Measurements from ENCODE around the gene RPL39L. TPM values are rescaled to one million over a fixed set of nuclear protein-coding genes. Genes with fewer than 3 reads are reported as not detected.
"Not testable (repeated sequence)": the region's sequence is repeated elsewhere in the genome, so short reads cannot be mapped to it uniquely, and the experiment has no call there.

Gene RPL39L
- total RNA-seq = 5.4 TPM
- long read RNA-seq, partial matches to known transcripts = 0 of 3 reads
- long read RNA-seq, other reads (novel, unspliced or antisense) = 1 of 3 reads

DNA sequence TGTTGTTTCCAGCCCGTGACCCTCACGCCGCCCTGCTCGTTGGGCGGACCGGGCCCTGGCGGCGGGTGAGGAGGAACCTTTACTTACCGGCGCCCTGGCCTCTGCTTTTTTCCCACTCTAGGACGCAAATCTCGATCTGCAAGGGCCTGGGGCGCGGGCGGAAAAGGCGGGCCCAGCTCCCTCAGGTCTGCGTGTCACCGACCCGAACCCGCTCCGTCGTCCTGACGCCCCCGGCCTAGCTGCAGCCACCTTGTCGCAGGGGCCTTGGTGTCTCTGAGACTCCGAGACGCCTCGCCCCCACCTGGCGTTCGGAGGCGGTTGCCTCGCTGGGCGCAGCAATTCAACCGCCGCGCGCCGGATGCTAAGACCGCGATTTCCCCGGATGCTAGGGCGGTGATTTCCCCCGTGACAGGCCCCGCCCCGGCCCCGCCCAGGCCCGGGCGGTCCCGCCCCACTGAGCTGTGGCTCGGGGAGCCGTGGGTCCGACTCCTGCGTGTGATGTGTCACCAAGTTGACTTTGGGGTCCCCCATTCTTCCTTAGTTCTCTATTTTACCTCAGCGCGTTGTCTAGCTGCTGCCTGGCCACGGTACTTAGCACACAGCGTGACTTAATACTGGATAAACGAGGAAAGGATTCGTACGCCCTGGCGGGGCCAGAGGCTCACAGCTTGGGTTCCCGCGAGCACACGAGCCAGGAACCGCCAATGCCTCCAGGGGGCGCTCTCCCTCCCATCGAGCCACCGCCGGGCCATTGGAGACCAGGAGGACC lies at the start of gene RPL39L:
Gene RPL39L (minus strand): TSS at position 371 of the 769 bp plus-strand sequence. CDS start 18,196 bp downstream, outside the sequence.
- DNase-seq (ENCODE audit: low spot score) = peak; percentile 88
- intact Hi-C loops (cut with DNase I) = no loop called here

DNA sequence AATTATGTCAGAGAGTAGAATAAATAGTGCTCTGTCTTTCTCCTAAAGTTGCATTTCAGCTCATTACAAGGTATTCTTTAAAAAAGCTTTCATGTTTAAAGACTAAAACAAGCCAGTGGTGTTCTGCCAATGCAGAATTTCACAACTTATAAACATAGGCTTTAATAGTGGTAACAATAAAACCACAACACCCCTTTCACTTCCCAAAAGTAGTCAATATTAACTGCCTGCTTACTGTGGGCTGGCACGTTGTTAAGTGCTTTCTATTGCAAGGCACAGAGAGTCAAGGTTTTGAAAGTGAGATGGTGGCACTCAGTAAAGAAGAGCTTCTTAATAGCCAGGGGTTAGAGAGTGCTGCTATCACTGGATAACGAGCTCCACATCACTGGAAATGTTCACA lies 49.6 kb upstream of the RPL39L start:
- intact Hi-C loops (cut with DNase I) = loop anchor here (5.0 kb wide), 1 partner anchor 257 kb away; the partner anchor contains the start of gene ST6GAL1

DNA sequence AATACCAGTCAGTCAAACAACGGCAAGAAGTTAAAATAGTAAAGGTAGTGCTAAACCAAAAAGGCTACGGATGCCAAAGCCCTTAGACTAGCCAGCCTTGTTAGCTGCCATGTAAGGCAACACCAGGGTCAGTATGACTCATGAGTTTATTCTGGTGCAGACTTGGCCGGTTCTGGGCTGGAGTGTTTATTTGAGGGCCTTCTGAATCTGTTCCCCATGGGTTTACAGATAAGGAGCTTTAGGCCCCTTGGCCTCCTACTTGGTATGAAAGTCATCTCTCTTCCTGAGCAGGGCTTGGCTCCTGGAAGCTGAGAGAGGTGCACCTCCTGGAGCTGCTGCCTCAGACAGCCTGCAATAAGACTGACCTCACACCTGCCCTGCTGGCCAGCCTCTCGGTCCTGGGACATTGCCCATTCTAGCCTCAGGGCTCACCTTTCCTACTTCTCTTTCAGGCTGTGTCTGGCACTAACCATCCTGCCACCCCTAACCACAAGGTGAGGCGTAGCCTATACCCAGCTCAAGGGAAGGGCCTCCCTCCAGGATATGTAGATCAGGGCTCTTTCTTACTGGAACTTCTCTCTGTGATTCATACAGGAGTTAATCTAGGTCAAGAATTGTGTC lies 47.6 kb upstream of the RPL39L start:
- intact Hi-C loops (cut with DNase I) = loop anchor here (5.0 kb wide), 1 partner anchor 255 kb away; the partner anchor contains the start of gene ST6GAL1
- peak; percentile 79 for DNase-seq (ENCODE audit: low spot score)

More for the DNA sequence above, 49.6 kb upstream of the RPL39L start:
- no peak for DNase-seq (ENCODE audit: low spot score)

DNA sequence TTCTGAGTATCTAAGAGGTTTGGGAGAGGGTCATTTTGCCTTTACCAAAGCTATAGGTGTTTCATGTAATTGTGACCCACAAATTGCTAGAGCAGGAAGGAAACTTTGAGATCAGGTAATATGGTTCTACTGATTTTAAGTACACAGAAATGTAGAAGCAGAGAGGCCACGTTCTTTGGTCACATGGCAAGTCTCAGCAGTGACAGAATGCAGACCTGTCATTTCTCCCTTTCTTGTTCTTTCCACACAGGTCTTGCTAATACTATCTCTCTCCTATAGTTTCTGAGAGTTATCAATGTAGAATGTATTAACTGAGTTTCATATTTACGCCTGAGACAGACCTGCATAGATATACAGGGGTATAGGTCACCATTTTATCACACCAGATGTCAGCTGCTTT lies 47.1 kb upstream of the RPL39L start:
- DNase-seq (ENCODE audit: low spot score) = no peak
- intact Hi-C loops (cut with DNase I) = loop anchor here (5.0 kb wide), 1 partner anchor 254 kb away; the partner anchor contains the start of gene ST6GAL1

DNA sequence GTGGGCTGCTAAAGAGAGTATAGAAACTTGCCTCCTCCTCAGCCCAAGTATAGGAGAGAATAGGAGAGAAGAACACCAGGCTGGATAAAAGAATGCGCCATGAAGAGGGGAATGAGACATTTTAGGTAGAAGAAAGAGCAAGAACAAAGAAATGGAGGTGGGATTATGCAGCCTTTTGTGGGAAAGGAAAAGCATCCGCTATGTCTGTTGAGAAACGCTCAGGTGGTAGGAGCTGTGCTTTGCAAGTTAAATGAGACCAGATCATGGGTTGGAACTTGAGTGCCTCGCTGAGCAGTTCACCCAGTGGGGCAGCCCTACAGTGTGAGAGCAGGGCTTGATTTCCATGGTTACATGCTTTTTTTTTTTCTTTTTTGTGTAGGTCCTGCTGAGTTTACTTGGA lies 46.5 kb upstream of the RPL39L start:
- intact Hi-C loops (cut with DNase I) = loop anchor here (5.0 kb wide), 1 partner anchor 253 kb away; the partner anchor contains the start of gene ST6GAL1
- no peak for DNase-seq (ENCODE audit: low spot score)

DNA sequence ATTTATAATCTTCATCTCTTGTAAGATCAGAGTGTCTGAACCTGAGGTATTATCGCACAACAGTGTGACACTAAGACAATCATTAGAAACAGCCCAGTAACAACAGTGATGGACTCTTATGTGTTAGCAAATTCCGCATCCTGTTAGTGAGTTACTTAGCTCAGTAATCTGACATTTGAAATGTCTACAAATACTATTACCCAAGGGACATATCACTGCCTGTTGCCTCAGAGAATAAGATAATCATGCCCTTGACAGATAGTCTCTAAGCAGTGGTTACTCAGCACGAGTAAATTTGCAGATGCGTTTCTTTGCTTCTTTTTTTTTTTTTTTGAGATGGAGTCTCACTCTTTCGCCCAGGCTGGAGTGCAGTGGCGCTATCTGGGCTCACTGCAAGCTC lies 44.6 kb upstream of the RPL39L start:
- intact Hi-C loops (cut with DNase I) = no loop called here

DNA sequence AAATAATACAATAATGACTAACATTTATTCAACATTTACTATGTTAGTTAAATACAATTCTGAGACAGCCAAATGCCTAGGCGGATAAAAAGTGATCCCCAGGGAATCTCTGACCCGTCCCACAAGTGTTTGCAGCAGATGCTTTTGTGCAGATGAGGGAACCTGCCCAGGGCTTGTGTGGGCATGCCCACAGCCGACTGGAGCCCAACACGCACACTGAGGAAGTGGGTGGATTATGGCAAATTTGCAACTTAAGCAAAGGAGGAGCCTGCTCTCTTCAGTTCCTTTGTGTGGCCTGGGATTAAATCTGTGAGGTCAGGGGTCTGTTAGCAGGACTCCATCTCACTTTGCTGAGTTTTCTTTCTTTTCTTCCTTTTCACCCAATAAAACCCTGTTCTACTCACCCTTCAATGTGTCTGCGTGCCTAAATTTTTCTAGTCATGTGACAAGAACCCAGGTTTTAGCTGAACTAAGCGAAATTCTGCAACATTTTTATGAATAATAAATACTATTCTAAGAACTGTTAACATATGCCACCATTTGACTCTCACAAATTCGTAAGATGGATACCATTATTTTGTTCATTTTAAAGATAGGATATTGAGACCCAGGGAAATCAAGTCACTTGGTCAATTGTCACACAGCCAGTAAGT lies 44.0 kb upstream of the RPL39L start:
- DNase-seq (ENCODE audit: low spot score) = no peak
- intact Hi-C loops (cut with DNase I) = no loop called here

More for the DNA sequence above, 44.6 kb upstream of the RPL39L start:
- no peak for DNase-seq (ENCODE audit: low spot score)

DNA sequence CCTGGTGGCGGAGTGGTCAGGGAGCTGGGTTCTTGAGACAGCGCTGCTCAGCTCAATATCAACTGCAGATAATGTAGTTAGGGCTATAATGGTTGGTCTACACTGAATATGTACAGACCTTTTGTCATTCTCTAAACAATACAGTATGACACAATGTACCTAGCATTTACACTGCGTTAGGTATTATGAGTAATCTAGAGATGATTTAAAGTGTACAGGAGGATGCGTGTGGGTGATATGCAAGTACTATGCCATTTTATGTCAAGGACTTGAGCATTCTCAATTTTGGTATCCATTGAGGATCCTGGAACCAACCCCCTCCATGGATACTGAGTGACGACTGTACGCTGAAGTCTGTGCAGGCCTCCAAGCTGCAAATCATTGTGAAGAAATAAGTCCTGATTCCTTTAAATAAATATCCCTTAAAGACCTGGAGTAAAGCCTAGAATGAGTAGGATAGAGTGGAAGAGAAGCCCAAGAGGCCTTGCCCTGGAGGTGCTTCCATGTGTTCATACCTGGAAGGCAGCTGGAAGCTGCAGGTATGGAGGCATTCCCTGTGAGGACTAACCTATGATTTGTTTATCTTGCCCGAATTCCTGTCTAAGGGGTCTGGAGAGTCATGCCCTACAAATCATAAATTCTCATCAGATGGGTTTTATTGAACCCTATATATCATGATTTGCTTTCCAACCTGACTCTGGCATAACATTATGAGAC lies 42.3 kb upstream of the RPL39L start:
- DNase-seq (ENCODE audit: low spot score) = no peak
- intact Hi-C loops (cut with DNase I) = no loop called here

DNA sequence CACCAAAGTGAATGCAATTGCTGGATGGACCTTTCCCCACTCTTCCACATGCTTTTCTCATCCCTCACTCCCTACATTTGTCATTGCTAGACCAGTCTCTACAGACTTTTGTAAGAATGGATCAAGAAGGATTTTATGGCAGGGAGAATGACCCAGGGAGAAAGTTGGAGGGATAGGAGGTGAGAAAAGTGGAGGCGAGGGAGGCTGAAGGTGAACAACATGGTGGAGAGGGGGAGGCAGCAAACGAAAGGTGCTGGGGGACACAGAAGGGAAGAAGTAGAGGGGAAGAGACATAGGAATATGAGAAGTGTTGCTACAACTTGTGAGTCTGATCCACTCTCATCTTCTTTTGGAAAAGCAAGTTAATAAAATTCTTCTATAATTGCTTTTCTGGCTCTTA lies 33.6 kb upstream of the RPL39L start:
- intact Hi-C loops (cut with DNase I) = no loop called here
- DNase-seq (ENCODE audit: low spot score) = no peak

DNA sequence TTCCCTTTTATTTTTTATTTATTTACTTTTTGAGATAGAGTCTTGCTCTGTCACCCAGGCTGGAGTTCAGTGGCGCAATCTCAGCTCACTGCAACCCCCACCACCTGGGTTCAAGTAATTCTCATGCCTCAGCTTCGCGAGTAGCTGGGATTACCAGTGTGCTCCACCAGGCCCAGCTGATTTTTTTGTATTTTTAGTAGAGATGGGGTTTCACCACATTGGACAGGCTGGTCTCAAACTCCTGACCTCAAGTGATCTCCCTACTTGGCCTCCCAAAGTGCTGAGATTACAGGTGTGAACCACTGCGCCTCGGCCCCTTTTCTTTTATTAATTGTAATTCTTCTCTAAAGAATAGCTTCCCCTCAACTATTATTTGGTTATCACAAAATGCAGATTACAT lies 31.6 kb upstream of the RPL39L start:
- intact Hi-C loops (cut with DNase I); DNase-seq (ENCODE audit: low spot score): not testable (repeated sequence)

DNA sequence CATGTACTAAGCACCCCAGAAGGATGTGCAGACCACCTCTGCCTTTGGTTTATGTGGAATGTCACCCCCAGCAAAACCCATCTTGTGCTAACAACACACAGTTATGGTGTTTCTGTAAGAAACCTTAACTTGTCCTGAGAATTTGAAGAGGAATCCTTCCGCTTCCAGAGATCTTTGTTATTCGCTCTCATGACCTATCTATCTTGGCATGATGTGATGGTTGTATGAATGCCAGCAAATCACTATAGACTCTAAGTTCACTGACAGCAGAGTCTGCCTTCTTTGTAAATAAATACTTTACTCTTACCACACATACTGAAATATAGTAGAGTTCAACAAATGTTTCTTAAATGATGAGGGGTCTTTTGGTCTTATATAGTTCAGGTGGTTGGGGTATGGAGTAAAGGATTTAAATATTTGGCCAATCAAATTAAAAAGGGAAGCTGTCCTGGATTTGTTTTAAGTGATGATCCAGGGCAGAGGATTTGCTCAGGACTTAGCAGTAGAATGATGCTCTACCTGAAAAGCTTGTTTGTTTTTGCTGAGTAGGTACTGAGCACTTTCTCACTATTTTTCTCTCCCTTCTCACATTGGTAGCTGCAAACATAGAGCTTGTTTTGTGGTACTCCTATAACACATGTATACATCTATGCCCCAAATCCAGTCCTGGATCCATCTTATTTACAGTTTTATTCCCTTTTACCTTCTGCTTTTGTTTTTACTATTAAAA lies 30.1 kb upstream of the RPL39L start:
- DNase-seq (ENCODE audit: low spot score) = no peak
- intact Hi-C loops (cut with DNase I) = loop anchor here (5.0 kb wide), 2 partner anchors 62 to 237 kb away; partner anchors contain the start of gene ST6GAL1

DNA sequence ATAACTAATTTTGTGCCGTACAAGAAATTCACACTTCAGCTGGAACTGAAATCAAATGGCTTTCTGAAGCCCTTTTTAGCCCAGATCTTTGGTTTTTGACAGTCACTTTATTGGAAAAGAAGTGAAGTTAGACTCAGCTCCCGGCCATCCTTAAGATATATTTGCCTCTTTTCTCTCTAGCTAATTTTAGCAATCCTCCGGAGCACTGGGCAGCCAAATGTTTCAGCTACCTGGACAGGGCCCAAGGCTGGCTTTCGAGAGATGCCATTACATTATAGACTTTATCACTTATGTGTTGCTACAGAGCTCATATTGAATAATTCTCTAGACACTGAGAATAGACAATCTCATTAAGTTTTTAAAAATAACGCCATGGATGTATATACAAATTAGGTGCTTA lies 28.5 kb upstream of the RPL39L start:
- intact Hi-C loops (cut with DNase I) = loop anchor here (5.0 kb wide), 2 partner anchors 60 to 235 kb away; partner anchors contain the start of gene ST6GAL1
- no peak for DNase-seq (ENCODE audit: low spot score)

DNA sequence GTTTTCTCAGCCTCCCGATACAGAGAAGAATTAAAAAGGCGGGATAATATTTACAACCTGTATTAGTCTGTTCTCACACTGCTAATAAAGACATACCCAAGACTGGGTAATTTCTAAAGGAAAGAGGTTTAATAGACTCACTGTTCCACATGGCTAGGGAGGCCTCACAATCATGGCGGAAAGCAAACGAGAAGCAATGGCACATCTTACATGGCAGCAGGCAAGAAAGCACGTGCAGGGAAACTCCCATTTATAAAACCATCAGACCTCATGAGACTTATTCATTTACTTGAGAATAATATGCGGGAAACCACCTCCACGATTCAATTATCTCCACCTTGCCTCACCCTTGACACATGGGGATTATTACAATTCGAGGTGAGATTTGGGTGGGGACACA lies 27.5 kb upstream of the RPL39L start:
- no peak for DNase-seq (ENCODE audit: low spot score)
- intact Hi-C loops (cut with DNase I) = loop anchor here (5.0 kb wide), 2 partner anchors 59 to 234 kb away; partner anchors contain the start of gene ST6GAL1

DNA sequence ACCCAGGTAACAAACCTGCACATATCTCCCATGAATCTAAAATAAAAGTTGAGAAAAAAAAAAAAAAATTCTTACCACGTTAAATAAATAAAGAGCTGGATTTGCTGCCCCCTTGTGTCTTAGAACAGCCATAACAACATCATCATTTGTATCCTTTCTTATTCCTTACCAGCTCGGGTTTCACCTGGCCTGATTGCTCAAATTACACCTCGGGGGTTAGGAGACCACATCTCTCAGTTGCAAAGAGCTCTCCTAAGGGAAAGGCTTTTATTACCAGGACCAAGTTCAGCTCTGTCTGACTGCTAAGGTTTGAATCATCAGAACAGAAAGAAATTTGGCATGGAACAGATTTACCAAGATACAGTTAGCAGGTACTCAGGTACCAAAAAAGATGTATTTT lies 25.8 kb upstream of the RPL39L start:
- intact Hi-C loops (cut with DNase I) = loop anchor here (2.0 to 5.0 kb wide), 3 partner anchors 58 to 316 kb away; partner anchors contain the start of gene ST6GAL1
- DNase-seq (ENCODE audit: low spot score) = no peak

DNA sequence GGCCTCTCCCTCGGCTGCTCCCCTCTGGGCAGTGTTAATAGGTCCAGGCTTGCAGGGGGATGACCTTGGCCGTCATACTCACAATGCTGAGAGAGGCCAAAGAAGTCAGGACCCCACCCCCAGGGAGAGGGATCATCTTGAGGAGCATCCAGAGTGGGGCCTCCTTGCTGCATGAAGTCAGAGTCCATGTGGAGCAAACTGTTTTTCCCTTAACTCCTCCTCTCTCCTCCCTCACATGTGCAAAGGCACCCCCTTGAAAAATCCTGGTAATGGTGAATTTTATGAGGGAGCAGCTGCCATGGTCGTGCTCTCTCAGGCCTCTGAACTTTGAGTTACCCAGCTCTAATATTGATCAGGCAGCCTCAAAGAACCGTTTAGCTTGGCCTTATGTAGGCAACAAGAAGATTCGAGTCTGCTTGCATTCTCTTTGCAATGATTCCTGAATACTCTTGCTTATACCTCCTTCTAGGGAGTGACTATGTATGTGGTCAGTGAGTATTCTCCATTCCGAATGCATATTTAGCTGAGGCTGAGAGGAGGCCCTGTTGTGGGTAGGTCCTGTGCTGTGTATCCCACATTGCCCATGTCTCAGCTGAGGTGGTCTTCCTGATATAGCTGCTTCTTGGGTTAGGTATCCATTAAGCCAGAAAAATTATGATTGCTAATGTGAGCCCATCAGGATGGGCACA lies 23.1 kb upstream of the RPL39L start:
- intact Hi-C loops (cut with DNase I) = no loop called here
- no peak for DNase-seq (ENCODE audit: low spot score)

DNA sequence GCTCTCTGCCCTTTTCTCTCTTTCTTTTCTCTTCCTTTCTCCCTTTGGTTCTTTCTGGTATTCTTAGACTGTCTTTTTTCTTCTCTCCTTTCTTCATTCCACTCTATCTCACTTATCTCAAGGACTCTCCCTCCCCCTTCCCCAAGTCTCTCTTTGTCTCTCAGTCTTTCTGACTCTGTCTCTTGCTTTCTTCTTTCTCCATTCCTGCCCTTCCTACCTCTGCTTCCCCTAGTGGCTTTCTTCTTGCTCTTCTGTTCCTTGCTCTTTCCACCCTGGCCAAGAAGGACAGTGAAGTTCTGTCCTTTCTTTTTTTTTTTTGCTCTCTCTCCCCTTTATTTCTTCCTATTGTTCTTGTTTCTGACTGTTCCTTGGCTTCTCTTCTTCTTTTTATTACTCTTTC lies 22.3 kb upstream of the RPL39L start:
- DNase-seq (ENCODE audit: low spot score) = no peak
- intact Hi-C loops (cut with DNase I) = no loop called here

DNA sequence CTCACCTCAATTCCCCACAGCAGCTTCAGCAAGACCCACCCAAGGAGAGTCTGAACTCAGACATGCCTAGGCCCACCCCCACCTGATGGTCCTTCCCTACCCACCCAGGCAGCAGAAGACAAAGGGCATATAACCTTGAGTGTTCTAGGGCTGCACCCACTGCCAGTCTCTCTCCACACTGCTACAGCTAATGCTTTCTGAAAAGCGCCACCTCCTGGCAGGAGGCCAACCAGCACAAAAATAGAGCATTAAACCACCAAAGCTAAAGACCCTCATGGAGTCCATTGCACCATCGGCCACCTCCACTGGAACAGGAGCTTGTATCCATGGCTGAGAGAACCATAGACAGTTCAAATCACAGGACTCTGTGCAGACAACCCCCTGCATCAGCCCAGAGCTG lies 11.3 kb upstream of the RPL39L start:
- intact Hi-C loops (cut with DNase I) = no loop called here
- no peak for DNase-seq (ENCODE audit: low spot score)

DNA sequence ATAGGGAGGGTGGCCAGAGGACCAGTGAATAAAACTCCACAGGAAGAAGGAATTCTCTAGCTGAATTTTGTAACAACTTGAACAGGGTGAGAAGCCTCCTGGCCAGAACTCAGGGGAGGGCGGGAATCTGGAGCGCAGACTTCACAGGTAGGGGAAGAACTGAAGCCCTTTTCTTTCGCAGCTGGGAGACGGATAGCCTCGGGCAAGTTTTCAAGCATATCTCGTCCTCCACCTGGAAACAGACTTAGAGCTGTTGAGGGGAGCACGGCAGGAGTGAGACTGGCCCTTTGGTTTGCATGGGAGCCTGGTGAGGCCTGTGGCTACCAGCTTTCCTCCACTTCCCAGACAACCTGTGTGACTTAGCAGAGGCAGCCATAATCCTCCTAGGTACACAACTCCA lies 10.9 kb upstream of the RPL39L start:
- intact Hi-C loops (cut with DNase I) = no loop called here
- no peak for DNase-seq (ENCODE audit: low spot score)
